HepG2 (cell line): ENCODE data around the gene ESAM. TPM values are rescaled to one million over a fixed set of nuclear protein-coding genes. Genes with fewer than 3 reads are reported as not detected.

Source experiments
- AHR ChIP-seq: IDR thresholded peaks from 2 replicates; pipeline ENCODE4 v1.6.1; 2018; ENCODE audit warnings: missing genetic modification reagents, missing compliant biosample characterization
- CAMTA2 ChIP-seq: sonication (generic); formaldehyde crosslinking; IDR thresholded peaks from 2 replicates; pipeline ENCODE4 v1.4.0; 2020; ENCODE audit warnings: mild to moderate bottlenecking, missing genetic modification reagents, borderline replicate concordance
- CEBPB ChIP-seq: IDR thresholded peaks from 2 replicates; pipeline ENCODE4 v1.6.1; 2011; ENCODE audit warnings: low read depth, low read length, improper control_type of control experiment, borderline replicate concordance
- HOXA5 ChIP-seq: sonication (generic); formaldehyde crosslinking; IDR thresholded peaks from 2 replicates; pipeline ENCODE4 v1.4.0; 2020; ENCODE audit warnings: missing genetic modification reagents
- KAT2B ChIP-seq: fragments of 150-350 bp; IDR thresholded peaks from 2 replicates; pipeline ENCODE4 v1.6.1; 2014; ENCODE audit warnings: low read depth, low read length, borderline replicate concordance
- PAF1 ChIP-seq: IDR thresholded peaks from 2 replicates; pipeline ENCODE4 v1.6.1; 2016; ENCODE audit warnings: missing genetic modification reagents, missing compliant biosample characterization
- ZNF326 ChIP-seq: sonication (generic); formaldehyde crosslinking; IDR thresholded peaks from 2 replicates; pipeline ENCODE4 v1.4.0; 2020; ENCODE audit warnings: missing genetic modification reagents, borderline replicate concordance
- polyA plus RNA-seq, 8 experiments: library from polyadenylated mRNA; depleted of rRNA in 3 of 8; stranded (reverse) in 7 of 8; unstranded in 1 of 8; fragments of >200 nt; fragmentation: Illumina TruSeq in 4 of 8; extraction: Trizol in 4 of 8; gene quantifications; 2 replicates each; pipeline versions ENCODE4 v1.2.1 to v1.2.3, GENCODE V29; 2011 to 2016; ENCODE audit warnings: low read depth in 4 of 8, missing spikeins in 1 of 8, mixed read lengths in 1 of 8; ENCODE audit not compliant: insufficient read depth in 1 of 8
- total RNA-seq, 5 experiments: library from RNA; depleted of rRNA; stranded (reverse); fragments of >200 nt; fragmentation: Illumina TruSeq; extraction: Trizol; gene quantifications; 2 replicates each; pipeline ENCODE4 v1.2.3, GENCODE V29; 2016; ENCODE audit warnings: low read depth in 1 of 5
- TF ChIP-seq, protein P1 (sequence below): sonication (generic); formaldehyde crosslinking; IDR thresholded peaks from 2 replicates; pipeline ENCODE4 v1.4.0; 2020; ENCODE audit warnings: missing genetic modification reagents
- TF ChIP-seq, protein P2 (sequence below): sonication (generic); IDR thresholded peaks from 2 replicates; pipeline ENCODE4 v1.6.1; 2016; ENCODE audit warnings: low read depth, borderline replicate concordance
- TF ChIP-seq, protein P3 (sequence below): sonication (generic); formaldehyde crosslinking; IDR thresholded peaks from 2 replicates; pipeline ENCODE4 v1.4.0; 2020; ENCODE audit warnings: mild to moderate bottlenecking, missing genetic modification reagents
- TF ChIP-seq, protein P4 (sequence below): sonication (generic); formaldehyde crosslinking; IDR thresholded peaks from 2 replicates; pipeline ENCODE4 v1.5.0; 2020; ENCODE audit warnings: missing genetic modification reagents

ESAM gene
- total and polyA plus RNA-seq, 2 of the 13 experiments (the other 11 are each of a cell fraction or from before 2014, with no cell fraction given), result 1.2 to 6.8 TPM

DNA sequence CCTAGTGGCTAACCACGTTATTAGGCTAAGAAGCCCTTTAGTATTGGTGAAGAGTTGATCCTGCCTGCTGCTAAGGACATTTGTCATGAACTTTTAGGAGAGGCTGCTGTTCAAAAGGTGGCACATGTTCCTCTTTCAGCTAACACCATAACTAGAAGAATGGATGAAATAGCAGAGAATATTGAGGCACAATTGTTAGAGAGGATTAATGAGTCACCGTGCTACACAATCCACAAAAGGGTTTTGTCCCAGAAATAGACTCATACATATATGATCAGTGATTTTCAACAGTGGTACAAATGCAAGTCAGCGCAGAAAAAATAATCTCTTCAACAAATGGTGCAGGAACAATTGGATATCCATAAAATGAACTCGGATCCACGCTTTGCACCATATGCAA is 45.1 kb upstream of the ESAM start (continued):
- TF ChIP-seq, protein P1, sequence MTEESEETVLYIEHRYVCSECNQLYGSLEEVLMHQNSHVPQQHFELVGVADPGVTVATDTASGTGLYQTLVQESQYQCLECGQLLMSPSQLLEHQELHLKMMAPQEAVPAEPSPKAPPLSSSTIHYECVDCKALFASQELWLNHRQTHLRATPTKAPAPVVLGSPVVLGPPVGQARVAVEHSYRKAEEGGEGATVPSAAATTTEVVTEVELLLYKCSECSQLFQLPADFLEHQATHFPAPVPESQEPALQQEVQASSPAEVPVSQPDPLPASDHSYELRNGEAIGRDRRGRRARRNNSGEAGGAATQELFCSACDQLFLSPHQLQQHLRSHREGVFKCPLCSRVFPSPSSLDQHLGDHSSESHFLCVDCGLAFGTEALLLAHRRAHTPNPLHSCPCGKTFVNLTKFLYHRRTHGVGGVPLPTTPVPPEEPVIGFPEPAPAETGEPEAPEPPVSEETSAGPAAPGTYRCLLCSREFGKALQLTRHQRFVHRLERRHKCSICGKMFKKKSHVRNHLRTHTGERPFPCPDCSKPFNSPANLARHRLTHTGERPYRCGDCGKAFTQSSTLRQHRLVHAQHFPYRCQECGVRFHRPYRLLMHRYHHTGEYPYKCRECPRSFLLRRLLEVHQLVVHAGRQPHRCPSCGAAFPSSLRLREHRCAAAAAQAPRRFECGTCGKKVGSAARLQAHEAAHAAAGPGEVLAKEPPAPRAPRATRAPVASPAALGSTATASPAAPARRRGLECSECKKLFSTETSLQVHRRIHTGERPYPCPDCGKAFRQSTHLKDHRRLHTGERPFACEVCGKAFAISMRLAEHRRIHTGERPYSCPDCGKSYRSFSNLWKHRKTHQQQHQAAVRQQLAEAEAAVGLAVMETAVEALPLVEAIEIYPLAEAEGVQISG (CRISPR knock-in tag), result no peak
- TF ChIP-seq HOXA5 (CRISPR knock-in tag) (no peak), CAMTA2 (CRISPR knock-in tag) (no peak), ZNF326 (CRISPR knock-in tag) (no peak), AHR (CRISPR knock-in tag) (no peak), PAF1 (no peak), CEBPB (no peak), KAT2B (no peak)
- TF ChIP-seq, protein P2, sequence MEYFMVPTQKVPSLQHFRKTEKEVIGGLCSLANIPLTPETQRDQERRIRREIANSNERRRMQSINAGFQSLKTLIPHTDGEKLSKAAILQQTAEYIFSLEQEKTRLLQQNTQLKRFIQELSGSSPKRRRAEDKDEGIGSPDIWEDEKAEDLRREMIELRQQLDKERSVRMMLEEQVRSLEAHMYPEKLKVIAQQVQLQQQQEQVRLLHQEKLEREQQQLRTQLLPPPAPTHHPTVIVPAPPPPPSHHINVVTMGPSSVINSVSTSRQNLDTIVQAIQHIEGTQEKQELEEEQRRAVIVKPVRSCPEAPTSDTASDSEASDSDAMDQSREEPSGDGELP, result no peak
- TF ChIP-seq, protein P3, sequence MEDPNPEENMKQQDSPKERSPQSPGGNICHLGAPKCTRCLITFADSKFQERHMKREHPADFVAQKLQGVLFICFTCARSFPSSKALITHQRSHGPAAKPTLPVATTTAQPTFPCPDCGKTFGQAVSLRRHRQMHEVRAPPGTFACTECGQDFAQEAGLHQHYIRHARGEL (CRISPR knock-in tag), result no peak
- TF ChIP-seq, protein P4, sequence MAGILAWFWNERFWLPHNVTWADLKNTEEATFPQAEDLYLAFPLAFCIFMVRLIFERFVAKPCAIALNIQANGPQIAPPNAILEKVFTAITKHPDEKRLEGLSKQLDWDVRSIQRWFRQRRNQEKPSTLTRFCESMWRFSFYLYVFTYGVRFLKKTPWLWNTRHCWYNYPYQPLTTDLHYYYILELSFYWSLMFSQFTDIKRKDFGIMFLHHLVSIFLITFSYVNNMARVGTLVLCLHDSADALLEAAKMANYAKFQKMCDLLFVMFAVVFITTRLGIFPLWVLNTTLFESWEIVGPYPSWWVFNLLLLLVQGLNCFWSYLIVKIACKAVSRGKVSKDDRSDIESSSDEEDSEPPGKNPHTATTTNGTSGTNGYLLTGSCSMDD (CRISPR knock-in tag), result no peak
